Measurements from ENCODE around the gene PECR.
"Not testable (repeated sequence)": the region's sequence is repeated elsewhere in the genome, so short reads cannot be mapped to it uniquely, and the experiment has no call there.

Gene PECR

GRCh38 chr2:216104691-216105090 lies 23.1 kb upstream of the PECR start:
- DNase-seq (ENCODE audit: low read depth, low spot score), result no peak

DNA sequence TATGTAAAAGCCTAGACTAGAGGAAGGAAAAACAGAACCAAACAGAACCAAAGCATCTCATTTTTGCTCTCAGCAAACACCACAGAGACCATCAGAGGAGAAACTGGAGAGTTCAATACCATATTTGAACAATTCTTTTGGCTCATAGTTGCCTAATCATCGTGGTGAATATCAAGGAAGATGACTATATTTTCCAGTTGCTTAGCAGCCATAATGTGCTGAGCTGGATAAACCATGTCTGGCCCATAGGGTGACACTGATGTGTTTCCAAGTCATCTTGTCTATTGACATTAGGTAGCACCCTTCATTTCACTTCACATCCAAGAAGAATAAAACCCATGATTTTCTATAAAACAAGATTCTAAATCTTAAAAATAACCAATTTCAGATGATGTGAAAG lies 21.6 kb upstream of the PECR start:
- no peak for DNase-seq (ENCODE audit: low read depth, low spot score)

GRCh38 chr2:216101109-216101508 lies 19.5 kb upstream of the PECR start:
- no peak for DNase-seq (ENCODE audit: low read depth, low spot score)

DNA sequence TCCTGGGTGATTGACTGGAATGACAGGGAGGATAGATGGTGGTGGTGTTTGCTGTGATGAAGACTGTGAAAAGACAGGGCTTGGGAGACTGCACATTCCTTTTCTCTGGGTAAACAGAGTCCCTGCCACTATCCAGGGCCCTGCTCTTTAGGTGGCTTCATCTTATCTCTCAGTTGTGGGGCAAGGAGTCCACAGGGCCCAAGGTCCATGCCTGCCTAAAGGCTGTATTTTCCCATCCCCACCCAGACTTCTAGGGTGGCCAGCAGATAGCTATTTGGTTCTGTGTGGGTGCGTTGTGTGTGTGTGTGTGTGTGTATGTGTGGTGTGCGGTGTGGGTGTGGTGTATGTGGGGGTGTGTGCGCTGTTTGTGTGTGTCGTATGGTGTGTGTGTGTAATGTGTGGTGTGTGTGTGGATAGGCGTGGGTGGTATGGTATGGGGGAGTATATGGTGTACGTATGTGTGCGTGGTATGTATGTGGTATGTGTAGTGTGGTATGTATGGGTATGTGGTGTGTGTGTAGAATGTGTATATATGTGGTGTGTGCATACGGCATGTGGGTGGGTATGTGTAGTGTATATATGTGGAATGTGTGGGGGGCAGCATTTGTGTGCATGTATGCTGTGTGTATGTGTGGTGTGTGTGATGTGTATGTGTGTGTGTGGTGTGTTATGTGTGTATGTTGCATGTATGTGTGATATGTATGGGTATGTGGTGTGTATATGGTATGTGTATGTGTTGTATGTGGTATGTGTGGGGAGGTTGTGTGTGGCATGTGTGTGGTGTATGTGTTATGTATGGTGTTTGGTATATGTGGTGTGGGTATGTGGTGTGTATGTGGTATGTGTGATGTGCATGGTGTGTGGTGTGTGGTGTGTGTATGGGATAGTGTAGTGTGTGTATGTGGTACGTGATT lies 17.1 kb upstream of the PECR start:
- no peak for DNase-seq (ENCODE audit: low read depth, low spot score)

DNA sequence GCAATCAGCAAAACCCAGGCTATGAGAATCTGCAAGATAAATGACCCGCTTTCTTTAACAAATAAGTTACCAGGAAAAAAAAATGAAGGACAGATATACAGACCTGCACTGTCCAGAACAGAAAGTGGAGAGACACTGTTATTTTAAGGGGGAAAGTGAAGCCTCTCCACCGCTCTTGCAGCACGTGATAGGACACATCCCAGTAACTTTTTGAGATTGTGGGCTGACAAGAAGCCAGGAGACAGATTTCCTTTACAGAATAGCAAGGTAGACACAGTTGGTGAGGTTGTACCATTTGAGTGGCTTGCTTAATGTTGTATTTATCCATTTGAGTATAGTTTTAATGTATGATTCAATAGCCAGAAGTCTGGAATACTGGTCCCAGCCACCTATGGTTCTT lies 13.1 kb upstream of the PECR start:
- DNase-seq (ENCODE audit: low read depth, low spot score), result no peak

- DNase-seq (ENCODE audit: low read depth, low spot score), result no peak
Observed at GRCh38 chr2:216092646-216093045, 11.0 kb upstream of the PECR start.

- no peak for DNase-seq (ENCODE audit: low read depth, low spot score)
Observed at GRCh38 chr2:216090369-216090786, 8.8 kb upstream of the PECR start.

DNA sequence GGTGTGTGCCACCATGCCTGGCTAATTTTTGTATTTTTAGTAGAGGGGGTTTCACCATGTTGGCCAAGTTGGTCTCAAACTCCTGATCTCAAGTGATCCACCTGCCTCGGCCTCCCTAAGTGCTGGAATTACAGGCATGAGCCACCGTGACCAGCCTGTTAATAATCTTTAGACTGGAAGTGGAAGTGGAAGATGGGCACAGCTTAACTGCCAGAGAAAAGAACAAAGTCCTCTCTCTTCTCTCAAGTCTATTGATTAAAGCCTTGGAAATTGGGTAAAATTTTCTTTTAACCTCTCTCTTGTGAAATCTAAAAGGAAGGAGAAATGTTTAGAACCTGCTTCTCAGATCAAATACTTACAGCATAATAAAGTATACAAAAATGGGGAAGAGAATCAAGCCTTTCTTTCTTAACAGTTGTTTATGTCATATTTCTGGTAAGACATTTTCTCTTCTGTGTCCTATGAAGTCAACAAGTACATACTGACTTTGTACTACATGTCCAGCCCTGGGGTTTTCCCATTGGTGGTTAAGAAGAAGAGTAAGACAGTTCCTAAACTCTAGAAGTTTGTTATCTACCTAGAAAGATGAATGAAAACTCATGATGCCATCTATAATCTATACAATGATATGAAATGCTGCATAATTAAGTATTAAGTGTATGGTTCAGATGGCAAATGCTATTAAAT lies 4.7 kb upstream of the PECR start:
- DNase-seq (ENCODE audit: low read depth, low spot score), result no peak

GRCh38 chr2:216084547-216084946 lies 2.9 kb upstream of the PECR start:
- DNase-seq (ENCODE audit: low read depth, low spot score), result no peak

GRCh38 chr2:216083464-216084281 lies 2.1 kb upstream of the PECR start:
- no peak for DNase-seq (ENCODE audit: low read depth, low spot score)

GRCh38 chr2:216082805-216083204 lies 1.2 kb upstream of the PECR start:
- no peak for DNase-seq (ENCODE audit: low read depth, low spot score)

DNA sequence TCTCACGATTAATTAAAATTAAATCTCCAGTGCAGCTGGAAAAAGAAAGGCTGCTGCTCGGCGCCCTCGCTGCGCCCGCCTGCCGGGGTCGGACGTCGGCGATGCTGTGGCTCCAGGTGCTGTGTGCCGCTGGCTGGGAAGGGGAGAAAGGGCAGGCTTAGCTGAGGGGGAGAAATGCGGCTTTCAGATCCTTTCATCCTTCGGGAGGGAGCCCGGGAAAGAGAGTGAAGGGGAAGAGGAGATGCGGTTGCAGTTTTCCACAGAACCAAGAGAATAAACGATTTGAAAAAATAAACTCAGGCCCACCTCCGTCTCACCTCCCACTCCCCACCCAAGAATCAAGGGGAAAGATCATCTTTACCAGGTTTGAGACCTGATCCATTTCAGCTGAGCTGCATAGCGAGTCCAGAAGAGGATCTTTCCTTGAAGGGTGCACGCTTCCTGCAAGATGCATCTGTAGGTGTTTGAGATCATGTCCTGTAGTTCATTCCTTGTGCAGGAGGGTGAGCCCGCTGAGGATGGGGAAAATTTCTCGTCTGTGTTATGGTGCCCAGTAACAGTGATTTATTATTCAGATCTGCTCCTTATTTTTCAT lies 605 bp upstream of the PECR start:
- no peak for DNase-seq (ENCODE audit: low read depth, low spot score)

- DNase-seq (ENCODE audit: low read depth, low spot score), result no peak
Observed at GRCh38 chr2:216081012-216081411, 597 bp downstream of the PECR start.

- not testable (repeated sequence) for DNase-seq (ENCODE audit: low read depth, low spot score)
Observed at GRCh38 chr2:216080048-216080447, 1.6 kb downstream of the PECR start.

DNA sequence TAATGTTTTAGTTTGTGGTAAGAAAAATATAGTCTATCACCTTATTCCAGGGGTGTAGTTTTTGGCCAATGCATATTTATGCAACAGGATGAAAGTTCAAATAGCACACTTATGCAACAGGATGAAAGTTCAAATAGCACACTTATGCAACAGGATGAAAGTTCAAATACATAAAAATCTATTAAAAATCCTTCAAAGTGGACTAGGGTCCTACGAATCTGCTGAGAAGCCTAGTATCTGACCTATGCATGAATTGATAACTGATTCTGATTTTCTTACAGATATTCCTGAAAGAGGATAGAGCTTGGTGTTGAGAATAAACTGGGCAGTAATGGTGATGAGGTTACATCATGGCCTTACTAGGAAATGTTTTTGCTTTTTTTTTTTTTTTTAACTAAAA lies 2.8 kb downstream of the PECR start:
- DNase-seq (ENCODE audit: low read depth, low spot score), result no peak

DNA sequence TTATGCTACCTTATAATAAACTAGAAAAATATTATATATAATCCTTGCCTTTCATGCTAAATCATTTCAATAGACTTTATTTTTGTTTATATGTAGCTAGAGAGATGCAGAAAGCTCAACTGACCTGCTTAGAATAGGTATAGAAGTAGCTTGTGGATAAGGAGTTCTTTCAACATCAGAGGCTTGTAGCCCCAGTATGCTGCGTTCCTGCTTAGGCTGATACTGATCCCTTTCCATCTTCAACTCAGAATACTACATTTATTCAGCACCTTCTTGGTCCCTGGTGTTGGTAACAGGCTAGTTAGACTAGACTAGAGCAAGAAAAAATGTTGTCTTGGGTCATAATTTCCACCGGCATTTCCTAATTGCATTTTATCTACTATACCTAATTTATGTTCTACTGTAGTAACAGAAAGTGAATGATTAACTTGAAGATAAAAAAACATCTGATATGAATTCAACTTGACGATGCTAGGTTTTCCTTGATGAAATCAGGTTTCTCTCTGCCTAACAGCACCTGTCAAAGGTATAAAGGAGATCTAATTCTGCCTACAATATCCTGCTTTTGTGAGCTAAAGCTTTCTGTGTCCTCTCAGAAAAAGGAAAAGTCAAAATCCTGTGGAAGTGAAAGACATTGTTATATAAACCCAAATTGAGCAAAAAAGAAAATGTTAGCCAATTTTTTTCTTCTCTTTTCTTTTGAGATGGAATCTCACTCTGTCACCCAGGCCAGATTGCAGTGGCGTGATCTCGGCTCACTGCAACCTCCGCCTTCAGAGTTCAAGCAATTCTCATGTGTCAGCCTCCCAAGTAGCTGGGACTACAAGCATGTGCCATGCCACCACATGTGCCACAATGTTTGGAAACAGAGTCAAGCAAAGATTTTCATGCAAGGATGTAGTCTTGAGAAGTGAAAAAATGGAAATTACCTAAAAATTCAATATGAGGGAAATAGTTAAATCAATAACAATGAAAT lies 5.8 kb downstream of the PECR start:
- DNase-seq (ENCODE audit: low read depth, low spot score), result no peak

DNA sequence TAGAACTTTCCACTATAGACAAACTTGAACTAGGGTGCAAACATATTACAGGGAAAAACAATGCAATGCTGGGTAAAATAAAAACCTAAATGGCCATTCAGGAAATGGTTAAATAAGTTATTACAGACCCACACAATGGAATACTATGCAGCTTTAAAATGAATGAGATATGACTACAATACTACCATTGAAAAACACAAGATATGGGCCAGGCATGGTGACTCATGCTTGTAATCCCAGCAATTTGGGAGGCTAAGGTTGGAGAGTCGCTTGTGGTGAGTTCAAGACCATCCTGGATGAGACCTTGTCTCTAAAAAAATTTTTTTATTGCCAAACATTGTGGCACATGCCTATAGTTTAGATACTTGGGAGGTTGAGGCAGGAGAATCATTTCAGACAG lies 6.8 kb downstream of the PECR start:
- no peak for DNase-seq (ENCODE audit: low read depth, low spot score)

GRCh38 chr2:216074380-216074779 lies 7.2 kb downstream of the PECR start:
- no peak for DNase-seq (ENCODE audit: low read depth, low spot score)

DNA sequence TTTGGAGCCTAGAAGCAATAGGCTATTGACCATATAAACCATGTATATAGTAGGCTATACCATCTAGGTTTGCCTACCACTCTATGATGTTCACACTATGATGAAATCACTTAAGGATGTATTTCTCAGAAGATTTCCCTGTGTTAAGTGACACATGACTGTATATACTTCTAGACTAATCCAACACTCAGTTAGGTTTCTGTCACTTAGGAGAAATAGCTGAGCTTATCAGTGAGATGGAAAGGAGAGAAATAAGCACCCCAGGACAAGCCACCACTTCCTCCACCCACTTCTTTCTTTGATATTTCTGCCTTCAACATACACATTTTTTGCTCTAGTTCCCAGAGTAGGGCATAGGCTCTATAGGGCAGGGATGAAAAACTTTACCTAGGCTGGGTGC lies 7.8 kb downstream of the PECR start:
- DNase-seq (ENCODE audit: low read depth, low spot score), result no peak

- no peak for DNase-seq (ENCODE audit: low read depth, low spot score)
Observed at GRCh38 chr2:216072473-216072872, 9.1 kb downstream of the PECR start.

Data from activated CD4-positive, CD25-positive, alpha-beta regulatory T cell treated with anti-CD3 and anti-CD28 coated beads, Interleukin-2, amount 50 U/mL, for 16 hours (primary cell).